ENCODE results near the gene IGFALS. TPM values are rescaled to one million over a fixed set of nuclear protein-coding genes. Genes with fewer than 3 reads are reported as not detected.

Gene IGFALS
- not detected in 2 replicates for total RNA-seq

GRCh38 chr16:1793578-1794220, at the start of gene IGFALS:
Gene IGFALS, minus strand, starts transcription at chr16:1793705. Its CDS starts 53 bp downstream, at chr16:1793652.

GRCh38 chr16:1826691-1827573, 33.4 kb upstream of the IGFALS start, which contains the start of the genes FAHD1 and HAGH:
Gene FAHD1, plus strand, starts transcription at chr16:1827206. Its CDS starts 33 bp downstream, at chr16:1827239.
Gene HAGH, minus strand, starts transcription at chr16:1826825. Its CDS starts 38 bp downstream, at chr16:1826787.

GRCh38 chr16:1782408-1783264, 10.9 kb downstream of the IGFALS start, which contains the start of the genes NUBP2 and SPSB3:
Gene NUBP2, plus strand, starts transcription at chr16:1782960. Its CDS starts 61 bp downstream, at chr16:1783021.
Gene SPSB3, minus strand, starts transcription at chr16:1782571. Its CDS starts 1,088 bp downstream, at chr16:1781483.

DNA sequence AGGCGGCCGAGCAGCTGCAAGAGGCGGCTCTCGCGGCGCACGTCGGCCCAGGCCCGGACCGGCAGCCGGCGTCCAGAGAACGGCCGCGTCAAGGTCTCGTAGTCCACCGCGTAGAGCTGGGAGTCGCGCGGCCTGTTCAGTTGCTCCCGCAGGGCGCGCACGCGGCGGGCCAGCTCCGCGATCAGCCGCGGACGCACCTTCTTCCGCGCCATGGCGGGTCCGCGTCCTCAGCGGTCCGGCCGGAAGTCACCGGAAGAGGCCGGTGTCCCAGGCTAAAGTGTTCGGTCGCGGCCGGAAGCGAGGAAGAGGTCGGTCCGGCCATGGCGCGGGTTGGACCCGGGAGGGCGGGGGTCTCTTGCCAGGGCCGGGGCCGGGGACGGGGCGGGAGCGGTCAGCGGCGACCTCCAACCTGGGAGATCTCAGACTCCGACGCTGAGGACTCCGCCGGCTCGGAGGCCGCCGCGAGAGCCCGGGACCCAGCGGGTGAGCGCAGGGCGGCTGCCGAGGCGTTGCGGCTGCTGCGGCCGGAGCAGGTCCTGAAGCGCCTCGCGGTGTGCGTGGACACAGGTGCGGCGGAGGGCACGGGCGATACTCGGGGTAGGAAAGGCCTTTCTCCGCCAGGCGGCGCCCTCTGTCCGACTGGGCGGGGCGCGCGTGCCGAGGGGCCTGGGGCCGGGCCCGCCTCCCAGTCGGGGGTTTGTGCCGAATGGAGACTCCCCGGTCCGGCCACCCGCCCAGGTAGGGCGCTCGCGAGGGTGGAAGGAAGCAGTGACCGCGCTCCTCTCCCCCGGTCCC, 20.4 kb downstream of the IGFALS start, which contains the start of gene MRPS34:
TSS of gene MRPS34 (minus strand) at position 227 of the 795 bp plus-strand sequence. CDS start at position 212, 15 bp downstream.

DNA sequence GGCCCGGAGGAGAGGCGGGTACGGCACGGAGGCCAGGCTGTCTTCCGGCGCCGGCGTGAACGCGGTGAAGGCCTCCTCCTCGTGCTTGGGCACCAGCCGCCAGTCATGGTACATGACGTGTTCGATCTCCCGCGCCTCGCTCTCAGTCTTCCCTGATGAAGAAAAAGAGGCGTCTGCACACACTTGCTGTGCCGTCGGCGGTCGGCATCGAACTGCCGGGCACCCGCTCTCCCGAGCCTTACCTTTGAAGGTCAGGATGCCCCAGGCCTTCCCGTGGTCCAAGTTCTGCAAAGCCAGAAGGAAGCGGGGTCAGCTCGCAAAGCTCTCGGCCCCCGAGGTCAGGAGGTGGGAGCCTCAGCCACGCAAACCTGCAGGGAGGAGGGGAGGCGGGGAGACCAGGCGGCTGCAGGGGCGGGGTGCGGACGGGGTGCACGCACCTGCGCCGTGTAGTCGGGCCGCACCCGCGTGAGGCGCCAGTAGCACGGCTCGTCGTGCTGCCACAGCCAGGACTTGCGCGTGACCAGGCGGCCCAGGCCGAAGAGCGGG, 21.1 kb downstream of the IGFALS start, which contains the start of gene EME2:
TSS of gene EME2 (plus strand) at position 449 of the 546 bp plus-strand sequence. CDS start 418 bp downstream, outside the sequence.

GRCh38 chr16:1771188-1771863, 22.2 kb downstream of the IGFALS start, which contains the start of gene NME3:
Gene NME3, minus strand, starts transcription at chr16:1771543. Its CDS starts 9 bp downstream, at chr16:1771534.

Other genes with a start within 250 kb of the IGFALS start
- 14.0 and 18.4 TPM in 2 replicates for gene IFT140, start 181.6 kb downstream of the IGFALS start, total RNA-seq
- gene CRAMP1, start 181.3 kb downstream of the IGFALS start, total RNA-seq = 7.0 and 7.2 TPM in 2 replicates
- 34.8 and 38.2 TPM in 2 replicates for gene JPT2, start 115.4 kb downstream of the IGFALS start, total RNA-seq
- gene MAPK8IP3, start 87.5 kb downstream of the IGFALS start, total RNA-seq = 21.0 and 35.7 TPM in 2 replicates
- gene NME3, start 22.2 kb downstream of the IGFALS start, total RNA-seq = 89.0 and 91.8 TPM in 2 replicates
- 3.9 and 11.9 TPM in 2 replicates for gene EME2, start 20.9 kb downstream of the IGFALS start, total RNA-seq
- 85.5 and 88.4 TPM in 2 replicates for gene MRPS34, start 20.6 kb downstream of the IGFALS start, total RNA-seq
- 35.9 and 42.5 TPM in 2 replicates for gene SPSB3, start 11.1 kb downstream of the IGFALS start, total RNA-seq
- 87.6 and 105 TPM in 2 replicates for gene NUBP2, start 10.7 kb downstream of the IGFALS start, total RNA-seq
- gene HAGH, start 33.1 kb upstream of the IGFALS start, total RNA-seq = 16.1 and 36.5 TPM in 2 replicates
- 32.1 and 32.4 TPM in 2 replicates for gene FAHD1, start 33.5 kb upstream of the IGFALS start, total RNA-seq
- 0.34 TPM in 1 of 2 replicates, not detected in the other for gene MEIOB, start 78.5 kb upstream of the IGFALS start, total RNA-seq
- gene HS3ST6, start 124.7 kb upstream of the IGFALS start, total RNA-seq = 0.12 and 0.34 TPM in 2 replicates
- gene MSRB1, start 149.5 kb upstream of the IGFALS start, total RNA-seq = 8.9 and 9.4 TPM in 2 replicates
- gene RPL3L, start 161.0 kb upstream of the IGFALS start, total RNA-seq = not detected in 2 replicates
- 234 and 254 TPM in 2 replicates for gene NDUFB10, start 165.8 kb upstream of the IGFALS start, total RNA-seq
- 4,233 and 5,666 TPM in 2 replicates for gene RPS2, start 171.1 kb upstream of the IGFALS start, total RNA-seq
- not detected in 2 replicates for gene RNF151, start 173.2 kb upstream of the IGFALS start, total RNA-seq
- 27.9 and 35.8 TPM in 2 replicates for gene TBL3, start 178.3 kb upstream of the IGFALS start, total RNA-seq
- 2.1 TPM in 1 of 2 replicates, not detected in the other for gene NOXO1, start 187.8 kb upstream of the IGFALS start, total RNA-seq
- 11.4 and 28.1 TPM in 2 replicates for gene GFER, start 190.5 kb upstream of the IGFALS start, total RNA-seq
- gene SYNGR3, start 196.3 kb upstream of the IGFALS start, total RNA-seq = 1.3 and 1.4 TPM in 2 replicates
- 31.0 and 49.6 TPM in 2 replicates for gene ZNF598, start 216.1 kb upstream of the IGFALS start, total RNA-seq
- gene NPW, start 226.1 kb upstream of the IGFALS start, total RNA-seq = 1.6 and 8.7 TPM in 2 replicates
- 19.3 and 52.7 TPM in 2 replicates for gene NHERF2, start 233.2 kb upstream of the IGFALS start, total RNA-seq

Data from pericardium fibroblast (primary cell).